Pulmonary artery endothelial cell (primary cell): ENCODE data around the gene OTULINL. TPM values are rescaled to one million over a fixed set of nuclear protein-coding genes. Genes with fewer than 3 reads are reported as not detected.

Experiments used
- total RNA-seq: library from RNA; depleted of rRNA; stranded (reverse); fragments of >200 nt; gene quantifications from 2 replicates; pipeline ENCODE4 v1.2.3, GENCODE V29; 2014

OTULINL gene
- total RNA-seq, 1 donor from 2014 or later, result 0.07 TPM

Other genes starting within 250 kb of the OTULINL start
- gene OTULIN, start 82.9 kb downstream of the OTULINL start, total RNA-seq, result 18.7 and 23.8 TPM in 2 replicates